D721Med (cell line): ENCODE data around the gene CFC1B.
"Not testable (repeated sequence)": the region's sequence is repeated elsewhere in the genome, so short reads cannot be mapped to it uniquely, and the experiment has no call there.

ENCODE experiments used
- DNase-seq: peaks from one replicate; pipeline ENCODE4 v3.0.0; 2011; ENCODE audit warnings: low spot score; ENCODE audit not compliant: insufficient read length
- FAIRE-seq: peaks from 2 replicates; lab custom pipeline; 2011; peaks lifted over from hg19 to GRCh38; lab: Jason Lieb, UNC

CFC1B gene

GRCh38 chr2:130520992-130521391 lies at the start of gene CFC1B:
TSS of gene CFC1B (plus strand) at chr2:130521222. CDS start at chr2:130521485, 263 bp downstream.
- DNase-seq, FAIRE-seq: not testable (repeated sequence)

GRCh38 chr2:130491073-130491472 lies 29.9 kb upstream of the CFC1B start:
- not testable (repeated sequence) for DNase-seq, FAIRE-seq

- not testable (repeated sequence) for FAIRE-seq, DNase-seq
Observed at GRCh38 chr2:130509228-130509627, 11.8 kb upstream of the CFC1B start, which contains the start of gene POTEI. TSS of gene POTEI (minus strand) at chr2:130509328. CDS start at chr2:130509235, 93 bp downstream.

- not testable (repeated sequence) for DNase-seq, FAIRE-seq
Observed at GRCh38 chr2:130510807-130511746, 9.9 kb upstream of the CFC1B start.

- DNase-seq, FAIRE-seq: not testable (repeated sequence)
Observed at GRCh38 chr2:130511747-130512451, 9.1 kb upstream of the CFC1B start.

GRCh38 chr2:130518516-130519106 lies 2.4 kb upstream of the CFC1B start:
- not testable (repeated sequence) for DNase-seq, FAIRE-seq

GRCh38 chr2:130522390-130522789 lies 1.4 kb downstream of the CFC1B start:
- DNase-seq, FAIRE-seq: not testable (repeated sequence)

- FAIRE-seq, DNase-seq: not testable (repeated sequence)
Observed at GRCh38 chr2:130527365-130527967, 6.4 kb downstream of the CFC1B start.

GRCh38 chr2:130529545-130529944 lies 8.5 kb downstream of the CFC1B start:
- not testable (repeated sequence) for DNase-seq, FAIRE-seq

GRCh38 chr2:130530212-130530611 lies 9.2 kb downstream of the CFC1B start:
- FAIRE-seq, DNase-seq: not testable (repeated sequence)

- FAIRE-seq, DNase-seq: not testable (repeated sequence)
Observed at GRCh38 chr2:130531225-130531624, 10.2 kb downstream of the CFC1B start.

- not testable (repeated sequence) for FAIRE-seq, DNase-seq
Observed at GRCh38 chr2:130531672-130532071, 10.7 kb downstream of the CFC1B start.

- FAIRE-seq, DNase-seq: not testable (repeated sequence)
Observed at GRCh38 chr2:130536654-130537053, 15.6 kb downstream of the CFC1B start.

GRCh38 chr2:130538271-130538670 lies 17.2 kb downstream of the CFC1B start:
- not testable (repeated sequence) for DNase-seq, FAIRE-seq

- not testable (repeated sequence) for FAIRE-seq, DNase-seq
Observed at GRCh38 chr2:130542789-130543188, 21.8 kb downstream of the CFC1B start.

GRCh38 chr2:130543785-130544528 lies 22.9 kb downstream of the CFC1B start:
- not testable (repeated sequence) for DNase-seq, FAIRE-seq

- not testable (repeated sequence) for DNase-seq, FAIRE-seq
Observed at GRCh38 chr2:130544978-130545377, 24.0 kb downstream of the CFC1B start.

- DNase-seq, FAIRE-seq: not testable (repeated sequence)
Observed at GRCh38 chr2:130548418-130548817, 27.4 kb downstream of the CFC1B start.
